Breast epithelium (tissue), 4 donors: ENCODE results near the gene SLC49A4. TPM values are rescaled to one million over a fixed set of nuclear protein-coding genes. Genes with fewer than 3 reads are reported as not detected.

Experiments used
- DNase-seq, 2 donors: peaks; one replicate each; pipeline ENCODE4 v3.0.0-alpha.2; 2019; ENCODE audit warnings: low spot score in 2 of 2
- H3K27ac ChIP-seq, 2 donors: fragments of 200-600 bp; sonication (generic) in 1 of 2; one replicate each; pipeline ENCODE4 v1.5.1; 2016 to 2019; ENCODE audit warnings: mild to moderate bottlenecking in 1 of 2
- H3K27me3 ChIP-seq, 2 donors: fragments of 200-600 bp; sonication (generic) in 1 of 2; one replicate each; pipeline versions ENCODE4 v1.5.1 to v1.6.0; 2017 to 2019; ENCODE audit warnings: control low read depth in 1 of 2, mild to moderate bottlenecking in 1 of 2
- H3K36me3 ChIP-seq: fragments of 200-600 bp; one replicate; pipeline ENCODE4 v1.5.1; 2019
- H3K4me1 ChIP-seq, 2 donors: fragments of 200-600 bp; sonication (generic); one replicate each; pipeline ENCODE4 v1.5.1; 2016 to 2019; ENCODE audit warnings: control low read depth in 1 of 2
- H3K4me3 ChIP-seq, 3 donors: fragments of 200-600 bp; sonication (generic); 1 replicate in 2 of 3; 2 replicates in 1 of 3; pipeline ENCODE4 v1.5.1; 2016 to 2019; ENCODE audit warnings: mild to moderate bottlenecking in 3 of 3, moderate library complexity in 2 of 3
- H3K9me3 ChIP-seq, 2 donors: fragments of 200-600 bp; sonication (generic) in 1 of 2; one replicate each; pipeline ENCODE4 v1.5.1; 2016 to 2019; ENCODE audit warnings: control low read depth in 1 of 2
- POLR2A ChIP-seq: fragments of 450-650 bp; IDR thresholded peaks from one replicate; pipeline ENCODE4 v1.6.1; 2016; ENCODE audit warnings: antibody characterized with exemption, mild to moderate bottlenecking, moderate library complexity
- POLR2AphosphoS5 ChIP-seq, 3 donors: sonication (generic); formaldehyde crosslinking; IDR thresholded peaks; one replicate each; pipeline ENCODE4 v1.6.1; 2017; ENCODE audit warnings: antibody characterized with exemption in 3 of 3
- intact Hi-C: fragments of 100-400 bp; cut with DNase I; formaldehyde crosslinking; loops from one replicate; pipeline ENCODE4 v1.15.1; 2023; ENCODE audit warnings: low total_unique reads
- total RNA-seq, 3 donors: library from RNA; depleted of rRNA; stranded (reverse); fragments of >200 nt; gene quantifications; one replicate each; pipeline ENCODE4 v1.1.0, GENCODE V29; 2016
- TF ChIP-seq, protein P1 (sequence below), 3 donors: fragments of 450-650 bp; IDR thresholded peaks; one replicate each; pipeline ENCODE4 v1.5.1; 2016 to 2017; ENCODE audit warnings: antibody characterized with exemption in 3 of 3, mild to moderate bottlenecking in 3 of 3, moderate library complexity in 3 of 3

SLC49A4 gene
- total RNA-seq, 3 donors from 2014 or later: 14.1 to 17.7 (median 17.6) TPM

DNA sequence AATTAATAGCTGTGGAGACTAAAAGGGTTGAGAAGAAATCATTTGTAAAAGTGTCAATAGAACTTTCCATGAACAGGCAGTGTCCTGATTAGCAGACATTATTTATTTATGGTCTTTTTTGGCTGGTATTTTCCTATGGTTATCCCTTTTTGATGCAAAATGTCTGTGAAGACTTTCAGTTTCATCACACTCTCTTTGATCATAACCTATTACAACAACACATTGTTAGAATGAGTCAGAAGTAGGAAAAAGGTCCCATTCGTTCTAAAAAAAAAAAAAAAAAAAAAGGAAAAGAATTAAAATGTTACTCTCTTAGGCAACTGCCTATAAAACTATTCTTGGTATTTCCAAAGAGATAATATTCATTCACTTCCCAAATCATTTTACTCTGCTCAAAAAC lies 62.1 kb downstream of the SLC49A4 start:
- no peak overlapping the region for H3K4me3 ChIP-seq
- no peaks in the 10 kb centered on the region for H3K36me3 ChIP-seq
- intact Hi-C loops: no loop called here
- H3K27ac ChIP-seq: no peak overlapping the region
- no peaks in the 10 kb centered on the region for H3K9me3 ChIP-seq
- DNase-seq: no peak
- H3K4me1 ChIP-seq: no peaks in the 10 kb centered on the region
- no peaks in the 10 kb centered on the region for H3K27me3 ChIP-seq
- TF ChIP-seq, protein P1, sequence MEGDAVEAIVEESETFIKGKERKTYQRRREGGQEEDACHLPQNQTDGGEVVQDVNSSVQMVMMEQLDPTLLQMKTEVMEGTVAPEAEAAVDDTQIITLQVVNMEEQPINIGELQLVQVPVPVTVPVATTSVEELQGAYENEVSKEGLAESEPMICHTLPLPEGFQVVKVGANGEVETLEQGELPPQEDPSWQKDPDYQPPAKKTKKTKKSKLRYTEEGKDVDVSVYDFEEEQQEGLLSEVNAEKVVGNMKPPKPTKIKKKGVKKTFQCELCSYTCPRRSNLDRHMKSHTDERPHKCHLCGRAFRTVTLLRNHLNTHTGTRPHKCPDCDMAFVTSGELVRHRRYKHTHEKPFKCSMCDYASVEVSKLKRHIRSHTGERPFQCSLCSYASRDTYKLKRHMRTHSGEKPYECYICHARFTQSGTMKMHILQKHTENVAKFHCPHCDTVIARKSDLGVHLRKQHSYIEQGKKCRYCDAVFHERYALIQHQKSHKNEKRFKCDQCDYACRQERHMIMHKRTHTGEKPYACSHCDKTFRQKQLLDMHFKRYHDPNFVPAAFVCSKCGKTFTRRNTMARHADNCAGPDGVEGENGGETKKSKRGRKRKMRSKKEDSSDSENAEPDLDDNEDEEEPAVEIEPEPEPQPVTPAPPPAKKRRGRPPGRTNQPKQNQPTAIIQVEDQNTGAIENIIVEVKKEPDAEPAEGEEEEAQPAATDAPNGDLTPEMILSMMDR (IDR thresholded peaks at IDR 0.05): no peak
- TF ChIP-seq POLR2AphosphoS5 (IDR thresholded peaks at IDR 0.05): no peak
- TF ChIP-seq POLR2A: no peak

DNA sequence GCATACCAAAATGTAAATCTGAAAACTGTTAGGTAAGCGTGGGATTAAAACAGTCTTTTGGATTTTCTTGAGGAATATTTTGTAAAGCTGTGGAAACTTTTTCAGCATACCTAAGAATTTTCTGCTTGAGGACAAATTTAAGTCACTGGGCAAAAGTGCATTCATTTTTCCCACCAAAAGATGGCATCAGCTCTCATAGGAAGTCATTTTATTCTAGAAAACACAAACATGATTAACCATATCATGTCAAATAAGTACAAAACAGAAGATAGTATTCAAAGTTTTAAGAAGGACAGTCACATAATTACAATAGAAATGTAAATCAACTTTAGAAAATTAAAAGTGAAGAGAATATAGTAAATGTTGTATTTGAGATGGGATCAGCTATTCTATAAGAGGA lies 63.5 kb downstream of the SLC49A4 start:
- no peaks in the 10 kb centered on the region for H3K9me3 ChIP-seq
- no peaks in the 10 kb centered on the region for H3K36me3 ChIP-seq
- no peak for DNase-seq
- no peaks in the 10 kb centered on the region for H3K27me3 ChIP-seq
- intact Hi-C loops: no loop called here
- H3K4me1 ChIP-seq: no peaks in the 10 kb centered on the region
- TF ChIP-seq, protein P1 (IDR thresholded peaks at IDR 0.05): no peak
- no peak for TF ChIP-seq POLR2A
- TF ChIP-seq POLR2AphosphoS5 (IDR thresholded peaks at IDR 0.05): no peak
- H3K27ac ChIP-seq: no peak overlapping the region
- no peak overlapping the region for H3K4me3 ChIP-seq

DNA sequence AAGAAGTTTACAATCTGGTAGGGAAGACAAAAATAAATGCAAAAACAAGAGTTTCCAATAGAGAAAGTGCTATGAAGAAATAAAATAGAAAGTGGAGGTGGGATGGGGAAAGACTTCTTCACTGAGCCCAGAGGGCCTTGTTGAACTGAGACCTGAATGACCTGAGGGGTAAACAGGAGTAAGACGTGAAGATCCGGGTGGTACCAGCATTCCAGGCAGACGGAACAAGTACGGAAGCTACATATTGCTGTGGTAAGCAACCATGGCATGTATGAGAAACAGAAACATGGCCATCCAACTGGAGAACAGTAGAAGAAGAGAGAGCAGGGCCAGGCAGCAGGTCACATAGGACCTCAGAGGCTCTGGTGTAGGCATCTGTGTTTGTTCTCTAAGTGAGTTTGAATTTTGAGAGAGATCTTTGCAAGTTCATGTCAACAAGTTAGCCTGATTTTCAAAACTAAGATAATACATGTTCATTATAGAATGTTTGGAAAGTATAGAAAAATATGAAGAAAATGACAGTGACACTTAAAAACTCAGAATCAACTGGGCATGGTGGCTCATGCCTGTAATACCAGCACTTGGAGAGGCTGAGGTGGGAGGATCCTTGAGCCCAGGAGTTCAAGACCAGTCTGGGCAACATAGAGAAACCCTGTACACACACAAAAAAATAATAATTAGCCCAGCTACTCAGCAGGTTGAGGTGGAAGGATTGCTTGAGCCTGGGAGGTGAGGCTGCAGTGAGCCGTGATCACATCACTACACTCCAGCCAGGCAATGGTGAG lies 64.3 kb downstream of the SLC49A4 start:
- intact Hi-C loops: no loop called here
- H3K36me3 ChIP-seq: no peaks in the 10 kb centered on the region
- TF ChIP-seq POLR2AphosphoS5 (IDR thresholded peaks at IDR 0.05) (no peak), POLR2A (no peak)
- TF ChIP-seq, protein P1 (IDR thresholded peaks at IDR 0.05): no peak
- H3K4me1 ChIP-seq: no peaks in the 10 kb centered on the region
- H3K4me3 ChIP-seq: no peak overlapping the region
- no peaks in the 10 kb centered on the region for H3K27me3 ChIP-seq
- H3K27ac ChIP-seq: no peak overlapping the region
- DNase-seq: no peak
- no peaks in the 10 kb centered on the region for H3K9me3 ChIP-seq

GRCh38 chr3:122862381-122862780 lies 67.5 kb downstream of the SLC49A4 start:
- H3K27ac ChIP-seq: no peak overlapping the region
- TF ChIP-seq POLR2AphosphoS5 (IDR thresholded peaks at IDR 0.05) (no peak), POLR2A (no peak)
- TF ChIP-seq, protein P1 (IDR thresholded peaks at IDR 0.05): no peak
- H3K9me3 ChIP-seq: no peaks in the 10 kb centered on the region
- H3K27me3 ChIP-seq: no peaks in the 10 kb centered on the region
- H3K36me3 ChIP-seq: no peaks in the 10 kb centered on the region
- DNase-seq: no peak
- no peak overlapping the region for H3K4me3 ChIP-seq
- H3K4me1 ChIP-seq: no peaks in the 10 kb centered on the region
- intact Hi-C loops: no loop called here

GRCh38 chr3:122864498-122864897 lies 69.6 kb downstream of the SLC49A4 start:
- no peaks in the 10 kb centered on the region for H3K36me3 ChIP-seq
- no peaks in the 10 kb centered on the region for H3K4me1 ChIP-seq
- no peaks in the 10 kb centered on the region for H3K27me3 ChIP-seq
- no peaks in the 10 kb centered on the region for H3K9me3 ChIP-seq
- TF ChIP-seq, protein P1 (IDR thresholded peaks at IDR 0.05): no peak
- no peak for TF ChIP-seq POLR2A
- TF ChIP-seq POLR2AphosphoS5 (IDR thresholded peaks at IDR 0.05): no peak
- intact Hi-C loops: no loop called here
- DNase-seq: no peak
- H3K4me3 ChIP-seq: no peak overlapping the region
- no peak overlapping the region for H3K27ac ChIP-seq
